Neural cell (in vitro differentiated cells): ENCODE measurements around the gene FXN. TPM values are rescaled to one million over a fixed set of nuclear protein-coding genes. Genes with fewer than 3 reads are reported as not detected.
"Not testable (repeated sequence)": the region's sequence is repeated elsewhere in the genome, so short reads cannot be mapped to it uniquely, and the experiment has no call there.

ENCODE experiments used
- H2AFZ ChIP-seq: fragments of 200-600, 300-800 bp; sonication (generic), shearing (Covaris generic); 2 replicates; pipeline ENCODE4 v1.6.0; 2014; ENCODE audit warnings: low read depth, mild to moderate bottlenecking, antibody characterized with exemption, low read length, moderate library complexity
- H3F3A ChIP-seq: fragments of 200-600 bp; shearing (Covaris generic); 2 replicates; pipeline ENCODE4 v1.6.1; 2016; ENCODE audit warnings: mild to moderate bottlenecking, moderate library complexity, mixed read lengths, antibody characterized with exemption, low read length; ENCODE audit not compliant: insufficient read depth, poor library complexity, severe bottlenecking
- H3K27ac ChIP-seq: fragments of 200-600, 300-800 bp; sonication (generic), shearing (Covaris generic); 2 replicates; pipeline ENCODE4 v1.5.1; 2014; ENCODE audit warnings: mild to moderate bottlenecking, low read length, moderate library complexity
- H3K27me3 ChIP-seq: fragments of 300-800, 200-600 bp; sonication (generic), shearing (Covaris generic); 2 replicates; pipeline ENCODE4 v1.6.0; 2014; ENCODE audit warnings: mild to moderate bottlenecking, low read depth, low read length, moderate library complexity; ENCODE audit not compliant: insufficient read depth
- H3K36me3 ChIP-seq: fragments of 300-800, 200-600 bp; sonication (generic), shearing (Covaris generic); 2 replicates; pipeline ENCODE4 v1.5.1; 2014; ENCODE audit warnings: mild to moderate bottlenecking, antibody characterized with exemption, low read length, moderate library complexity; ENCODE audit not compliant: insufficient read depth
- H3K4me2 ChIP-seq: fragments of 300-800, 200-600 bp; sonication (generic), shearing (Covaris generic); 2 replicates; pipeline ENCODE4 v1.6.0; 2014; ENCODE audit warnings: mild to moderate bottlenecking, low read length
- H3K4me3 ChIP-seq: fragments of 300-800, 200-600 bp; sonication (generic), shearing (Covaris generic); 2 replicates; pipeline ENCODE4 v1.5.1; 2014; ENCODE audit warnings: mild to moderate bottlenecking, low read length, moderate library complexity
- H3K79me2 ChIP-seq: fragments of 200-600 bp; shearing (Covaris generic); replicated peaks from 2 replicates; pipeline ENCODE4 v1.6.0; 2014; ENCODE audit warnings: mild to moderate bottlenecking, low read length, moderate library complexity; ENCODE audit not compliant: insufficient read depth
- H3K9ac ChIP-seq: fragments of 300-800, 200-600 bp; sonication (generic), shearing (Covaris generic); 2 replicates; pipeline ENCODE4 v1.6.1; 2016; ENCODE audit warnings: mild to moderate bottlenecking, low read length, mixed read lengths
- H3K9me2 ChIP-seq: fragments of 200-600 bp; shearing (Covaris generic); 2 replicates; pipeline ENCODE4 v1.6.1; 2016; ENCODE audit warnings: mild to moderate bottlenecking, low read length, mixed read lengths; ENCODE audit not compliant: insufficient read depth
- H3K9me3 ChIP-seq: fragments of 200-600, 300-800 bp; sonication (generic), shearing (Covaris generic); 2 replicates; pipeline ENCODE4 v1.6.1; 2016; ENCODE audit warnings: mild to moderate bottlenecking, mixed run types, low read length, moderate library complexity, mixed read lengths
- H4K20me1 ChIP-seq: fragments of 200-600 bp; shearing (Covaris generic); 2 replicates; pipeline ENCODE4 v1.6.1; 2016; ENCODE audit warnings: mild to moderate bottlenecking, mixed run types; ENCODE audit not compliant: insufficient read depth
- CTCF ChIP-seq: fragments of 450-650 bp; IDR thresholded peaks from 2 replicates; pipeline ENCODE4 v1.5.1; 2014; ENCODE audit warnings: antibody characterized with exemption, mild to moderate bottlenecking, moderate library complexity; ENCODE audit not compliant: poor library complexity, severe bottlenecking
- EP300 ChIP-seq: fragments of 450-650 bp; conservative IDR thresholded peaks from 2 replicates; pipeline ENCODE4 v1.6.1; 2014; ENCODE audit warnings: antibody characterized with exemption, mild to moderate bottlenecking, moderate library complexity; ENCODE audit not compliant: poor library complexity, severe bottlenecking
- EZH2 ChIP-seq: fragments of 200-600, 300-800 bp; shearing (Covaris generic), sonication (generic); IDR thresholded peaks from 2 replicates; pipeline ENCODE4 v1.6.1; 2014; ENCODE audit warnings: antibody characterized with exemption, low read length, borderline replicate concordance, mild to moderate bottlenecking; ENCODE audit not compliant: insufficient read depth, poor library complexity, severe bottlenecking
- MXI1 ChIP-seq: fragments of 450-650 bp; conservative IDR thresholded peaks from 2 replicates; pipeline ENCODE4 v1.6.1; 2014; ENCODE audit warnings: antibody characterized with exemption, mild to moderate bottlenecking; ENCODE audit not compliant: poor library complexity, severe bottlenecking
- POLR2AphosphoS5 ChIP-seq: IDR thresholded peaks from 2 replicates; pipeline ENCODE4 v1.6.1; 2012
- RAD21 ChIP-seq: fragments of 450-650 bp; conservative IDR thresholded peaks from 2 replicates; pipeline ENCODE4 v1.6.1; 2014; ENCODE audit warnings: antibody characterized with exemption, mild to moderate bottlenecking, moderate library complexity
- REST ChIP-seq: IDR thresholded peaks from 2 replicates; pipeline ENCODE4 v1.6.1; 2012; ENCODE audit warnings: borderline replicate concordance
- SMC3 ChIP-seq: fragments of 450-650 bp; conservative IDR thresholded peaks from 2 replicates; pipeline ENCODE4 v1.6.1; 2014; ENCODE audit warnings: antibody characterized with exemption, mild to moderate bottlenecking, moderate library complexity; ENCODE audit not compliant: poor library complexity
- TAF1 ChIP-seq: IDR thresholded peaks from 2 replicates; pipeline ENCODE4 v1.6.1; 2012; ENCODE audit warnings: low read depth
- polyA plus RNA-seq: library from polyadenylated mRNA; depleted of rRNA; stranded (reverse); fragments of >200 nt; gene quantifications from 2 replicates; pipeline ENCODE4 v1.2.3, GENCODE V29; 2014

The FXN gene
- polyA plus RNA-seq, 1 donor from 2014 or later: 3.5 TPM

- H3K9me2 ChIP-seq: no peaks in the 10 kb centered on the region
- no peaks in the 10 kb centered on the region for H3K27me3 ChIP-seq
- no peak overlapping the region for H3K27ac ChIP-seq
- H3K9ac ChIP-seq: no peak overlapping the region
- H2AFZ ChIP-seq: no peak overlapping the region
- H3F3A ChIP-seq: no peaks in the 10 kb centered on the region
- no peaks in the 10 kb centered on the region for H3K79me2 ChIP-seq
- H4K20me1 ChIP-seq: no peaks in the 10 kb centered on the region
- H3K36me3 ChIP-seq: no peaks in the 10 kb centered on the region
- no peaks in the 10 kb centered on the region for H3K9me3 ChIP-seq
- no peak overlapping the region for H3K4me2 ChIP-seq
- H3K4me3 ChIP-seq: no peak overlapping the region
- TF ChIP-seq CTCF (no peak), MXI1 (no peak), POLR2AphosphoS5 (no peak), TAF1 (no peak), EP300 (no peak), SMC3 (no peak), EZH2 (no peak), REST (no peak), RAD21 (no peak)
Measured at GRCh38 chr9:69109152-69109551, 73.6 kb downstream of the FXN start.

- not testable (repeated sequence) for H3F3A ChIP-seq, H2AFZ ChIP-seq, H3K9me2 ChIP-seq, H3K9ac ChIP-seq, H3K36me3 ChIP-seq, H4K20me1 ChIP-seq, H3K27ac ChIP-seq, H3K27me3 ChIP-seq, H3K4me3 ChIP-seq, H3K4me2 ChIP-seq, H3K9me3 ChIP-seq, H3K79me2 ChIP-seq
Measured at GRCh38 chr9:69112646-69113045, 77.1 kb downstream of the FXN start.

- Histone ChIP-seq H4K20me1 (no peaks in the 10 kb centered on the region), H3K9me3 (no peaks in the 10 kb centered on the region)
- TF ChIP-seq CTCF: no peak
- no peak for TF ChIP-seq TAF1
- no peak for TF ChIP-seq MXI1
- no peak for TF ChIP-seq RAD21
- TF ChIP-seq REST: no peak
- no peak for TF ChIP-seq POLR2AphosphoS5
- TF ChIP-seq EZH2: no peak
Measured at GRCh38 chr9:69115621-69116020, 80.1 kb downstream of the FXN start.

More at GRCh38 chr9:69115621-69116020, 80.1 kb downstream of the FXN start:
- Histone ChIP-seq H3K27me3 (peaks cover 7% of the 10 kb centered on the region), H3K36me3 (no peaks in the 10 kb centered on the region), H3K9me2 (no peaks in the 10 kb centered on the region), H3K4me2 (no peak overlapping the region), H3K27ac (no peak overlapping the region), H2AFZ (no peak overlapping the region), H3F3A (no peaks in the 10 kb centered on the region), H3K79me2 (no peaks in the 10 kb centered on the region), H3K4me3 (no peak overlapping the region), H3K9ac (no peak overlapping the region)
